ENCODE results near the gene KRT33A.
"Not testable (repeated sequence)": the region's sequence is repeated elsewhere in the genome, so short reads cannot be mapped to it uniquely, and the experiment has no call there.

KRT33A gene

DNA sequence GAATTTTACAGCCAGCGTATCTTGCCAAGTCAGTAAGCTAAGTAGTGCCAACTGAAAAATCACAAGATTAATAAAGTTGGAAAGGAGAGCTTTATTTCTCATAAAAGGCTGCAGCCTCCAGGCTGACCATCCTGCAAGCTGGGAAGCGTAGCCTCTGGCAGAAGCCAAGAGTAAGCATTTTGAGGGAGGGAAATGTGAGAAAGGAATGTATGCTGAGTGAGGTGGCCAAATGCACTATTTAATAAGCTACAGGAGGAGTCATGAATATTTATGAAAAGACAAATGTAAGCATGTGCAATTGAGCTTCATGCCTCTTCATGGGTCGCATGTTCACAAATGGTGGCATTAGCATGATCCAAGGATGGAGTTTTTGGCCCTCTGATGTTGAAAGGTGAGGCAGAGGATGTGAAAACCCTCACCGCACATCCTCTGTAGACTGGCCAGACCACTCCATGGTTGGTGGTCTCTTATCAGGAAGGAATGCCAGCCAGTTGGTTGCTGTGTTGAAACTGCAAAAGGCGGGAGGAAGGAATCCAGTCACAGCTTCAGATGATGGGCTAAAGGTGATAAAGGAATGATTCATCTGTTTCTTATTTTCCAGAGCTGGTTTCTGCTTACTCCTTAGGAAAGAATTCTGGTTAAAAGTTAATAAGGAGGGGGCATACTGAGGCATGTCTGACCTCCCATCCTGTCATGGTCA is 9.8 kb upstream of the KRT33A start:
- no peak for DNase-seq

GRCh38 chr17:41354536-41354935 is 3.9 kb upstream of the KRT33A start:
- DNase-seq: no peak

DNA sequence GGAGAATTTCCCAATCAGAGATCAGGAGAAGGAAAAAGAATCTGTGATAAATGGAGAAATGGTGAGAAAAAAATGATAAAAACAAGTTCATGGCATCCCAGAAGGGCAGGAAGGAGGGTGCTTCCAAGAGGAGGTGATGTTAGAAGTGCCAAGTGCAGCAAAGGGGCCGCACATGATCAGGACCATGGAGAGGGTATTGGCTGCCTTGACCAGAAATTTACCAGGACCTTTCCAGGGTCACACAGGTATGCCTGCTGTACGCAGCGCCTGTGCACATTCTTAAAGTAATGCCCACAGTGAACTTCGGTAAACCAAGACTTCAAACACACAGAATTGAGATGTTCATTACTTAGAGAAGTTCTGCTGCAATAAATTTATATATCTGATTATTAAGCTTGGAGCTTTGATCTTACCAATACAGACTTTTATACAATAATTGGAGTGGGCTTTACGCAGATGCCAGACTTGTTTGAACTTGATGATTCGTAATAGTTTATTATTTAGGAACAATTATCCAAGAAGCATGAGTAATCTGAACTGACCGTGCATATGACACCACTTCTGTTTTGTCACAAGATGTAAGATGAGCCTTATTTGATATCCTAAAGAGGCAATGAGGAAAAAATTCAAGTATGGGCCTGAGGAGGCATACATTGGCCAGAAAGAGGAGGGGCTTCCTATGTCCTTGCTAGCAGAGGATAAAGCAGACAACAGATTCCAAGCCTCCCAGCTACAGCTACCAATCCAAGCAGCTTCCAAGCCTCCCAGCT is 2.2 kb upstream of the KRT33A start:
- DNase-seq: no peak

DNA sequence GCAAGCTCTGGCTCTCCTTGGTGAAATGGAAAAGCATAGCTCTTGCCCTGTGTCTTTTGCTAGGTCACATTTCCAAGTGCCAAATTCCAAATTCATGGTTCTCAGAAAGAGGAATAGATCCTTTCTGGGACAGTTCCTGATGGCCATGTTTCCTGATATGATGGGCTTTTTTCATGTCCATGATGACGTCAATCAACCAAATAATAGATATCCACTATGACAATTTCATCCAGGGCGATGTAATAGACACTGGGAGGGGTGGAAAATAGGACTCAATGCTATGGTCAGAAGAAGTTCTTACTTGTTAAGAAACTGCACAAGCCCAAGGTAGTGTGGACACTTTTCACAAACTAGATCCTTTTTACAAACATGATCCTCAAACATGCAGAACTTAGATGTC is 549 bp upstream of the KRT33A start:
- no peak for DNase-seq

- DNase-seq: no peak
These were observed 2.5 kb downstream of the KRT33A start for GRCh38 chr17:41347869-41348760.

DNA sequence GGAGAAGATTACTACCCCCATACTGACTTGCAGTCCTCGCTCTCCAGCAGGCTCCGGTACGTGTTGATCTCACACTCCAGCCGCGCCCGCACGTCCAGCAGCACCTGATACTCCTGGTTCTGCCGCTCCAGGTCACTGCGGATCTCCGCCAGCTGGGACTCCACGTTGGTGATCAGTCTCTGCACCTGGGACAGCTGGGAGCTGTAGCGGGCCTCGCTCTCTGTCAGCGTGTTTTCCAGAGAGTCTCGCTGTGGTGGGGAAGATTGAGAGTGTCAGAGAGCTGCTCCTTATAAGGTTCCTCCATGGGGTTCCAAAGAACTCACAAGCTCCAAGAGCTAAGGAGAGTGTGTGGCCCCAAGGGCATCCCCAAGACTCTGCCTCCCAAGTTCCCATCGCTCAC is 4.2 kb downstream of the KRT33A start:
- not testable (repeated sequence) for DNase-seq

- no peak for DNase-seq
These were observed 4.6 kb downstream of the KRT33A start for GRCh38 chr17:41345992-41346391.

DNA sequence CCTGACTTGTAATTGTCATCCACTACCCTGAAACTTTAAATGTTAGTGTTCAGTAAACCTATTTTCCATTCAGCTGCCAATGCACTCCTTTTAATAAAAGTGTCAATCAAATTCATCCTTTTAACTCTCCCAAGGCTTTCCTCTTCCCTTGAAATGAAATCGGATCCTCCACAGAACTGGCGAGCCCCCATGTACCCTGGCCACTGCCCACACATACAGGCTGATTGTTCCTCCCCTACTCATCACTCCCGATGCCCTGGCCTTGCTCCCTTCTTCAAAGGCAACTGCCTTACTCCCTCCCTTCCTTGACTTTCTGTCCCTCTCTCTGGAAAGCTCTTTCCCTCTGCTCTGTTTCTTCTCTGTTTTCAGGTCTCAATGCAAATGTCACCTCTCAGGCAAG is 7.6 kb downstream of the KRT33A start:
- DNase-seq: no peak

DNA sequence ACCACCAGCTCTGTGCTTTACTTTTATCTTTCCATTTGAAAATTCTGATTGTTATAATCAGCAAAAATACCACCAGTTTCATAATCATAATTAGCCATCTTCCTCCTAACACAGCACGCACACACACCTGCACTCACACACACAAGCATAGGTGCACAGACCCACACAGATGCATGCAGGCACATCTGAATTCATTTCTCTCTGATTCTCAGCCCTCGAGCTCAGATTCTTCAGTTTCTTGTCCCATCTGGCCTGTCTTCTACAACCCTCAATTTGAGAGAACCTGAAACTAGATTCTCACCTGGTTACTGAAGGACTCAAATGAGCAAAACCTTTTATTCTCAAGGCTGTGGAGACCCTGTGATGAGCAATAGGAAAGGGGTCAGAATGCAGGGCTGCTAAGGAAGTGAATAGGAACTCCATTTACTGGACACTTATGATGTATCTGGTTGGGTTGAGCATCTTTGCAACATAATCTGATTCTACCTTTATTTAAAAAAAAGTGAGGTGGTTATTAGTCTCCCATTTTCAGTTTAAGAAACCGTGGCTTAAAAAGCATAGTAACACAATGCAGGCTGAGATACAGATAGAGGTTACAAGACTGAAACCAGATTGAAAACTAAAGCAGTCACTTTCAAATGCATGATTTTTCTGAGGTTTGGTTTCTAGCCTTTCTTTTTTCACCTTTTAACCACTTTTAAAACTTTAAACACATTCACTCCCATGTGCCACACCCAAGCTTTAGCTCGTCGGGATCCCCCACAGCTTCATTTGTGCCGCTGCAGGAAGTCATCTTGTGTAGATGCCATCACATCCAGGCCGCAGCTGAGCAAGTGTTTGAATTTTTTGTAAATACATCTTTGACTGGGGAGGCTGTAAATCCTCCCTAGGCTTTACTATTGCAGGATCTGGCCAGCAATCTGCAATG is 9.4 kb downstream of the KRT33A start:
- no peak for DNase-seq

DNA sequence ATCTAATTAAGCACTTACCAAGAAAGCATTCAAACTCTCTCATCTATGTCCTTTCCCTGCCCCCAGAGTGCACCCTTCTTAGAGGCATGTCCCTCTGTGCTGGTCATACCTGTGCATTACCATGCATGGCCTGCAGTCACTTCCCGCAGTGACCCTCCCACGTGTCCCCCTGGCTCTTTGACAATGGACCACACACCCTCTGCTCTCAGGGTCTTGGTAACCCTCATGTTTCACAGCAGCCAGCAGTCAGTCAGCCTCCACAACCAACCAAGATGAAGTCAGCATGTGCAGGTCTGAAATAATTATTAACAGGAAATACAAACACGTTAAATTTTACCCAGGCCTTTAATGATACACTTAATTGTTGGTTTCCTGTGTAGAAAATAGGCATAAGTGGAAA is 10.1 kb downstream of the KRT33A start:
- DNase-seq: no peak

DNA sequence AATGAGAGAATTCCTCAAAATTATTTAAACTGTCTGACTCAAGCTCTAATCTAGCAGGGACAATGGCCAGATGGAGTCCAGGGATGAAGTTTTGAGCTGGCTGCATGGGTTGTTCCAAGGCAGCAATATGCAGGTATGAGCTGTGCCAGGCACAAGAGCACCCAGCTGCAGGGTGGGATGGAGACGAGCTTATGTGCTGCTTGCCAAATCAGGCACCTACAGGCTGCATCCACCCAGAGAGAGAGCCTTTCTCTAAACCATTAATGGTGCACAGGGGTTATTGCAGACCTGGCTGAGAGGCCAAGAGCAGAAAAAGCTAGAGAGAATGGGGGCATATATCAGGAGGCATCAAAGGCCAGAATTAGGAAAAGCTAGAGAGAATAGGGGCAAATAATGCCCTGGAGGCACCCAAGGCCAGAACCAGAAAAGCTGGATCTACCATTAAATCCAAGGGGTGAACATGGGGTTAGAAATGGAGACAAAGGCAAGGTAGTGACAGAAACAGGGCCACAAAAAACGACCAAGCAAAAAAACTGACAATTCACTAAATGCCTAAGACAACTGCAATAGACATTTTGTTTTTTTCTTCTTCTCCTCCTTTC is 11.0 kb downstream of the KRT33A start:
- DNase-seq: no peak

DNA sequence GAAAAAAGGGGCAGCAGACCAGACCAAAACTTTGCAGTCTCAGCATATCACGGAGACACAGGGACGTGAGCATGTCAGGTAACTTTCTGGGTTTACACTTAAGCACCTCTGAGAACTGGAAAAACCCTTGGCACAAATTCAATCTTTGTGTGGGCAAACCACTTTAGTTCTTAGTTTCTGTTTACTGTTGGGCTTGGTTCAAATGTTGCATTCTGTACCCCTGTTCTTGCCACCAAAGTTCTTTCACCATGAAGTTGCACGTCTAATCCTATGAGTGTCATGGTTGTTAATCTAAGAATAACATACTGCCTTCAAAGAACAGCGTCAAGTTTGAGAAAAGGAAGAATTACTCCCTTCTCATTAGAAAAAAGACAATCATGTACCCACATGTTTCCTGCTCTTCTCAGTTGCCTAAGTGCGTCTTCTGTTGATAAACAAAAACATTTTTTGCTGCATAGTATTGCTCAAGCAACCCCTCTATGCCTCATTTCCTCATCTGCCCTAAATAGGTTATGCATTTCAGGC is 11.6 kb downstream of the KRT33A start:
- no peak for DNase-seq

GRCh38 chr17:41335747-41336146 is 14.9 kb downstream of the KRT33A start:
- no peak for DNase-seq

DNA sequence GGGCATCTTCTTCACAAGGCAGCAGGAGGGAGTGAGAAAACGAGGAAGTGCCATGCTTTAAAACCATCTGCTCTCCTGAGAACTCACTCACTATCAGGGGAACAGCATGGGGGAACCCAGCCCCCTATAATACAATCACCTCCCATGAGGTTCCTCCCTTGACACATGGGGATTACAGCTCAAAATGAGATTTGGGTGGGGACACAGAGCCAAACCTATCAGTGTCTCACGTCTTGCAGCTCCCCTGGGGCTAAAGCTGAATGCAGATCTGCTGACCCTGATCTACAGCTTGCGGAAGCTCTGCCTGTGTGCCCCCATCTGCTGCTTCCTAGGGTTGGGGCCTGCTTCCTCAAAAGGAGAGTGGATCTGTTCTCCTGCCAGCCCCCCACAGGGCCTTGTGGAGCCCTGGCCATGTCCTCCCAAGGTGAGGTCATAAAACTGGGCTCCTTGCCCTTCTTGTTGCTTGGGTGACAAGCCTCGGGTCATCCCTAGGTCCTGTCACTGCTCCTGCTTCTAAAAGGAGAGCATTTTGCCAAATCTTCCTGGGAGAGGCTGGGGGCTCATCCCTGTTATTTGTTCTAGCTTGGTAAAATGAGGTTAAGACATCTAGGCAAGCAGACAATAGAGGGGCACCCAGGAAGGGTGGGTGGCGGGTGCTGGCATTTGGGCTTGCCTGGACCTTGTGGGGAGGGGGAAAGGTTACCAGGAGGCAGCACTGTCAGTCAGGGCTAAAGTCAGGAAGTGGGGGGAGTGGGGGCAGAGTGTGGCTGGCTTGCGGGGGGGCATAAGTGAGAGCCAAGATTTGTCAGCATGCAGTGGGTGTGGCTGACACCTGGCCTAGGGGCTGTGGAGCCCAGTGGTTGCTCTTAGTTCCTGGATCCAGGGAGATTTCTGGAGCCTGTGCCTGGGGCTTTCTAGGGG is 16.0 kb downstream of the KRT33A start:
- DNase-seq: peak; percentile 4

DNA sequence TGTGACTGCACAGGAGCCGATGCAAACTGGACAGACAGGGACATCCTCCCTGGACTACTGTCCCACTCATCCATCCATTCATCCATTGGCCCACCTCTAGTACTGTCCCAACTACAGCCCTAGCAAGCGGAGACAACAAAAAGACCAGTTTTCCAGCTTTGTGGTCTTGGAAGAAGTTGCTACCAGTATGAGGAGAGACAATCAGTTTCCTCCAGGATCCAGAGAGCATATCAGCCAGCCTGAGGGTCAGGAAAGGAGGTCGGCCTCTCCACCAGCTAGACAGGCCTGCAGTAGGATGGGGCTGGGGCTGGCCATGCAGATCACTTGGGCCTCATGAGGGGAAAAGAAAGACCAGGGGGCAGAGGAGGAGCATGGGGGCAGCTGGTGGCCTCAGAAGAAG is 16.8 kb downstream of the KRT33A start:
- no peak for DNase-seq

DNA sequence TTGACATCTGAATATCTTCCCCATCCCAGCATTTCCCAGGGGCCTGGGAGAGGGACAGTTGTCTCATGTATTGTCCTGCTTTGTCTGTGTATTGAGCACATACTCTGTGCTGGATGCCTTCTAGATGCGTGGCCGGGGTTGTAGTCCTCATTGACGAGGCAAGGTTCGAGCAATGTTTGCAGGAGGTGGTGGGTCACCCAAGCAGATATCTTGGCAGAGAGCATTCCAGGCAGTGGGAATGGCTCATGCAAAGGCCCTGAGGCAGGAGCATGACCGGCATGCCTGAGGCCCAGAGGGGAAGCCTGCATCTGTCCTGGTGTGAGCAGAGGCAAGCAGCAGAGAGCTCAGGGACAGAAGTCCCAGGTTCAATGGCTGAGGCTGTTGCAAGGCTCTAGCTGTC is 17.5 kb downstream of the KRT33A start:
- DNase-seq: no peak

GRCh38 chr17:41332239-41332638 is 18.4 kb downstream of the KRT33A start:
- no peak for DNase-seq

- no peak for DNase-seq
These were observed 19.0 kb downstream of the KRT33A start for GRCh38 chr17:41331606-41332005.

DNA sequence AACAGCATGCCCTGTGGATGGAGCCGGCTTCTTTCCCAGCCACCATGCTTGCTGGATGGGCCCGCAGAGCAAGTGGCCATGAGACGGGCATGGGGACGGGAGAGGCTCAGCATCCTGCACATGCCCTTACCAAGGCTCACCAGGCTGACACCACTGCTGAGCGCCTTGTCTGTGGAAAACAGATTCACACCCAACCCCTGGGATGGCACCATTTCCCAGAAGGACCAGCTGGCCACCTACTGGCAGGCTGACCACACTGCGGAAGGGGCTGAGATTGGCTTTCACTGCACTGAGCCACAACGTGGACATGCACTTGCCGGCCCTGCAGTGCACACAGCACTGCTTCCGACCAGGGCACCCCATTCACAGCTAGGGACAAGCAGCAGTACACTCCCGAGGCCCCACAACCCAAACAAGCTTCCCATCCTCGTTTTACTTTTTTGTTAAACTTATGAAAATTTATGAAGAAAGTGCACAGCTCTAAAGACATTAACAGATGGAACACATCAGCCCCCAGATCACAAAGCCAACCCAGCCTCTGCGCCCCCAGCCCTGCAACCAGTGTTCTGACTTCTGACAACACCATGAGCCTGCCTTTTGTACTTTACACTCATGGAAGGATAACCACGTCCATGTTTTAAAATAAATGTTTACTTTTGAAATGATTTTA is 21.2 kb downstream of the KRT33A start:
- DNase-seq: peak; percentile 66

GRCh38 chr17:41328207-41328606 is 22.4 kb downstream of the KRT33A start:
- no peak for DNase-seq
